HUES64 (cell line): ENCODE results near the gene VASP.

Experiments
- H3K27ac ChIP-seq: 2 replicates; pipeline ENCODE4 v1.7.0; 2013; ENCODE audit warnings: low read depth, low read length, inconsistent platforms
- H3K27me3 ChIP-seq: 2 replicates; pipeline ENCODE4 v1.6.1; 2013; ENCODE audit warnings: mild to moderate bottlenecking, low read length; ENCODE audit not compliant: insufficient read depth
- H3K36me3 ChIP-seq: 2 replicates; pipeline ENCODE4 v1.6.1; 2013; ENCODE audit warnings: mild to moderate bottlenecking, low read length; ENCODE audit not compliant: insufficient read depth
- H3K4me1 ChIP-seq: 2 replicates; pipeline ENCODE4 v1.6.1; 2013; ENCODE audit warnings: mild to moderate bottlenecking, low read length, moderate library complexity; ENCODE audit not compliant: insufficient read depth
- H3K4me3 ChIP-seq: 2 replicates; pipeline ENCODE4 v1.5.1; 2013; ENCODE audit warnings: mild to moderate bottlenecking, low read length, moderate library complexity
- H3K9ac ChIP-seq: 2 replicates; pipeline ENCODE4 v1.6.1; 2013; ENCODE audit warnings: mild to moderate bottlenecking, low read depth, low read length
- H3K9me3 ChIP-seq: 2 replicates; pipeline ENCODE4 v1.6.1; 2013; ENCODE audit warnings: low read depth, low read length; ENCODE audit not compliant: insufficient read depth
- WGBS: fragments of 150-250, 120-280 bp; methylation state at CpG from one replicate; pipeline ENCODE4 v1.1.7; 2013; ENCODE audit warnings: missing lambda C conversion rate; 5-methylcytosine and 5-hydroxymethylcytosine counted together

VASP gene

DNA sequence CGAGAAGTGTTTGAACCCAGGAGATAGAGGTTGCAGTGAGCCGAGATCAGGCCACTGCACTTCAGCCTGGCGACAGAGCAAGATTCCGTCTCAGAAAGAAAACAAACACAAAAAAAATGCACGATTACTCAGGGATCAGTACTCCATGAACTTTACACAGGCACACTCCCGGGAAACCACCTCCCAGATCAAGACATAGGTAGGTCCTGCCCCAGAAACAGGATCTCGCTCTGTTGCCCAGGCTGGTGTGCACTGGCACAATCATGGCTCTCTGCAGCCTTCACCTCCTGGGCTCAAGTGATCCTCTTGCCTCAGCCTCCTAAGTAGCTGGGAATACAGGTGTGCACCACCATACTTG lies 11.2 kb downstream of the VASP start:
- Histone ChIP-seq H3K27me3 (no peaks in the 10 kb centered on the region), H3K9ac (no peak overlapping the region), H3K4me3 (no peak overlapping the region), H3K4me1 (no peaks in the 10 kb centered on the region), H3K27ac (no peak overlapping the region), H3K36me3 (peaks cover 56% of the 10 kb centered on the region), H3K9me3 (no peaks in the 10 kb centered on the region)
- 95% methylated on average over 7 of the region's 7 CpGs for WGBS

- H3K27me3 ChIP-seq: no peaks in the 10 kb centered on the region
- no peak overlapping the region for H3K27ac ChIP-seq
- no peak overlapping the region for H3K9ac ChIP-seq
- peaks cover 73% of the 10 kb centered on the region for H3K36me3 ChIP-seq
- H3K4me3 ChIP-seq: no peak overlapping the region
- no peaks in the 10 kb centered on the region for H3K4me1 ChIP-seq
- no peaks in the 10 kb centered on the region for H3K9me3 ChIP-seq
- 91% methylated on average over 22 of the region's 24 CpGs for WGBS
Observed at GRCh38 chr19:45522010-45522941, 15.0 kb downstream of the VASP start.

- Histone ChIP-seq H3K4me1 (no peaks in the 10 kb centered on the region), H3K9ac (no peak overlapping the region), H3K27ac (no peak overlapping the region), H3K36me3 (peaks cover 64% of the 10 kb centered on the region), H3K9me3 (no peaks in the 10 kb centered on the region), H3K27me3 (no peaks in the 10 kb centered on the region), H3K4me3 (no peak overlapping the region)
- 73% methylated on average over 9 of the region's 9 CpGs for whole genome bisulfite sequencing
Observed at GRCh38 chr19:45523642-45524256, 16.5 kb downstream of the VASP start.

DNA sequence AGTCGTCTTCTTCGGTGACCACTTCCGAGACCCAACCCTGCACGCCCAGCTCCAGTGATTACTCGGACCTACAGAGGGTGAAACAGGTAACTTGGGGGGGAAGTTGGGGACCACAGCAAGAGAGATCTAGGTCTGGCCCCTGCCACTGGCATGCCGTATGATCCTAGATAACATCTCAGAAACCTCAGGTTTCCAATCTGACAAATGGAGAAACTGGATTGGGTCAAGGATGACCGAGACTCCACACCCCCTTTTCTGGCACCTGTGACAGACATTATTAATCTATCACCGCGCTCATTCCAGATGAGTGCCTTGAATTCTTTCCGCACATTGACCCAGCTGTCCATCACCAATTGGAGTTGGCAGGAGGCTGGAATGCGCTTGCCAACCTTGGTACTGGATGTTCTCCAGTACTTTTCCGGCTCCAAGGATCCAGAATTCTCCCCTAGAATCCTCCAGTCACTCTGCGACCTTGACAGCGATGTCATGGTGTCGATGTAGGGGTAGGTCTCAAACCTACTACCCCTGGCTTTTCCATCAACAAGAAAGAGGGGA lies 17.4 kb downstream of the VASP start:
- H3K4me1 ChIP-seq: no peaks in the 10 kb centered on the region
- H3K9me3 ChIP-seq: no peaks in the 10 kb centered on the region
- peaks cover 60% of the 10 kb centered on the region for H3K36me3 ChIP-seq
- no peak overlapping the region for H3K27ac ChIP-seq
- 97% methylated on average over 15 of the region's 15 CpGs for WGBS
- H3K4me3 ChIP-seq: no peak overlapping the region
- no peak overlapping the region for H3K9ac ChIP-seq
- no peaks in the 10 kb centered on the region for H3K27me3 ChIP-seq

GRCh38 chr19:45526143-45526542 lies 18.9 kb downstream of the VASP start:
- H3K9me3 ChIP-seq: 0 out of 2 replicates have a peak, but pooled peaks cover 2% of the 10 kb centered on the region
- H3K27ac ChIP-seq: no peak overlapping the region
- H3K36me3 ChIP-seq: peaks cover 49% of the 10 kb centered on the region

DNA sequence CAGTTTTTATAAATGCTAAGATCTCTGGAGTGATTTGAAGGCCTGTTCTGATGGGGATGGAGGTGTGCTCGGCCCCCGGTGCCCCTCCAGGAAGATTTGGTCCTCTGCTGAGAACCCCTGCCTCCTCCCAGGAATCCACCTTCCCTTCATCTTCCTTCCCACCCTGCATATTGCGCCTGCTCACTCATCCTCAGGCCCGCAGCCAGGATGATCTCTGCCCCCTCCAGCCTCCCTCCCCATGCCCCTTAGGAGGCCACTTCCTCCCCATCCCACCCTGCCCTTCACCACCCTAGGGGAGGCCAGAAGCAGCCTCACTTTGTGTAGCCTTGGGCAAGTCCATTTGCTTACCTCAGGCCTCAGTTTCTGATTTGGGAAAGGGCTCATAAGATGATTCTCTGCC lies 19.7 kb downstream of the VASP start:
- no peak overlapping the region for H3K4me3 ChIP-seq
- no peaks in the 10 kb centered on the region for H3K27me3 ChIP-seq
- no peak overlapping the region for H3K9ac ChIP-seq
- no peaks in the 10 kb centered on the region for H3K4me1 ChIP-seq
- WGBS: 94% methylated on average over 4 of the region's 4 CpGs
- peaks cover 43% of the 10 kb centered on the region for H3K36me3 ChIP-seq
- H3K9me3 ChIP-seq: 0 out of 2 replicates have a peak, but pooled peaks cover 8% of the 10 kb centered on the region
- no peak overlapping the region for H3K27ac ChIP-seq

More at GRCh38 chr19:45526143-45526542, 18.9 kb downstream of the VASP start:
- H3K9ac ChIP-seq: no peak overlapping the region
- no peaks in the 10 kb centered on the region for H3K4me1 ChIP-seq
- no peak overlapping the region for H3K4me3 ChIP-seq
- no peaks in the 10 kb centered on the region for H3K27me3 ChIP-seq
- 87% methylated on average over 8 of the region's 9 CpGs for WGBS

- Histone ChIP-seq H3K4me1 (no peaks in the 10 kb centered on the region), H3K9me3 (0 out of 2 replicates have a peak, but pooled peaks cover 8% of the 10 kb centered on the region), H3K27ac (peak overlapping the region; percentile 16; the same call in 1 of the 2 replicates), H3K36me3 (peaks cover 38% of the 10 kb centered on the region), H3K27me3 (no peaks in the 10 kb centered on the region), H3K4me3 (peak overlapping the region; percentile 50), H3K9ac (no peak overlapping the region)
- WGBS: 91% methylated on average over 15 of the region's 15 CpGs
Observed at GRCh38 chr19:45527731-45528130, 20.5 kb downstream of the VASP start.

GRCh38 chr19:45528149-45528743 lies 21.0 kb downstream of the VASP start:
- WGBS: 82% methylated on average over 16 of the region's 17 CpGs
- no peak overlapping the region for H3K9ac ChIP-seq

GRCh38 chr19:45528744-45529419 lies 21.6 kb downstream of the VASP start:
- H3K9ac ChIP-seq: no peak overlapping the region
- peaks cover 34% of the 10 kb centered on the region for H3K36me3 ChIP-seq
- H3K4me3 ChIP-seq: peak overlapping the region; percentile 50
- no peaks in the 10 kb centered on the region for H3K4me1 ChIP-seq
- 92% methylated on average over 49 of the region's 49 CpGs for WGBS
- peak overlapping the region; percentile 34; the same call in 1 of the 2 replicates for H3K27ac ChIP-seq
- no peaks in the 10 kb centered on the region for H3K27me3 ChIP-seq
- 0 out of 2 replicates have a peak, but pooled peaks cover 8% of the 10 kb centered on the region for H3K9me3 ChIP-seq

More at GRCh38 chr19:45528149-45528743, 21.0 kb downstream of the VASP start:
- peak overlapping the region; percentile 50 for H3K4me3 ChIP-seq
- 0 out of 2 replicates have a peak, but pooled peaks cover 8% of the 10 kb centered on the region for H3K9me3 ChIP-seq
- H3K36me3 ChIP-seq: peaks cover 35% of the 10 kb centered on the region
- H3K4me1 ChIP-seq: no peaks in the 10 kb centered on the region
- H3K27ac ChIP-seq: peak overlapping the region; percentile 16; the same call in 1 of the 2 replicates
- H3K27me3 ChIP-seq: no peaks in the 10 kb centered on the region

- peak overlapping the region; percentile 34; the same call in 1 of the 2 replicates for H3K27ac ChIP-seq
Observed at GRCh38 chr19:45529420-45529785, 22.1 kb downstream of the VASP start.

More at GRCh38 chr19:45529420-45529785, 22.1 kb downstream of the VASP start:
- Histone ChIP-seq H3K9ac (no peak overlapping the region), H3K36me3 (peaks cover 29% of the 10 kb centered on the region), H3K4me1 (no peaks in the 10 kb centered on the region), H3K4me3 (peak overlapping the region; percentile 50; the same call in 1 of the 2 replicates), H3K9me3 (0 out of 2 replicates have a peak, but pooled peaks cover 8% of the 10 kb centered on the region), H3K27me3 (no peaks in the 10 kb centered on the region)
- 97% methylated on average over 13 of the region's 14 CpGs for WGBS
